Inflammatory macrophage (primary cell): ENCODE data around the gene HPN.
"Not testable (repeated sequence)": the region's sequence is repeated elsewhere in the genome, so short reads cannot be mapped to it uniquely, and the experiment has no call there.

Experiments used
- DNase-seq, 2 donors: peaks; one replicate each; pipeline ENCODE4 v3.0.0-alpha.2; 2020 to 2022

The HPN gene

GRCh38 chr19:35044317-35045117 is 3.0 kb downstream of the HPN start:
- peak; percentile 66 for DNase-seq

- peak; percentile 69 to 78 for DNase-seq
These were observed 4.3 kb downstream of the HPN start for GRCh38 chr19:35045667-35046300.

DNA sequence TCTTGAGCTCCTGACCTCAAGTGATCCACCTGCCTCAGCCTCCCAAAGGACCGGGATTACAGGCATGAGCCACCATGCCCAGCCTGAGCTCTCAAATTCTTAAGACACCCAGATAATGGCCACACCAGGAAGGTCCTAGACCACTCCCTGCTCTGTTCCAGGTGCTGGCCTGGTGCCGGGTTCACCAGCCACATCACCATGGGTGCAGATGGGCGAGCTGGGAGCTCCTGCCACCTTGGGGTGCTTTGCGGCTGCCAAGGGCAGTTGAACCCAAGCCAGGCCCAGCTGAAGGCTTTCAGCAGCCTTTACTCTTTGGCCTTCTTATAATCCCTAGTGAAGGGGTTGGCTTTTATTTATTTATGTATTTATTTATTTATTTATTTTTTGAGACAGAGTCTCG is 4.9 kb downstream of the HPN start:
- no peak for DNase-seq

DNA sequence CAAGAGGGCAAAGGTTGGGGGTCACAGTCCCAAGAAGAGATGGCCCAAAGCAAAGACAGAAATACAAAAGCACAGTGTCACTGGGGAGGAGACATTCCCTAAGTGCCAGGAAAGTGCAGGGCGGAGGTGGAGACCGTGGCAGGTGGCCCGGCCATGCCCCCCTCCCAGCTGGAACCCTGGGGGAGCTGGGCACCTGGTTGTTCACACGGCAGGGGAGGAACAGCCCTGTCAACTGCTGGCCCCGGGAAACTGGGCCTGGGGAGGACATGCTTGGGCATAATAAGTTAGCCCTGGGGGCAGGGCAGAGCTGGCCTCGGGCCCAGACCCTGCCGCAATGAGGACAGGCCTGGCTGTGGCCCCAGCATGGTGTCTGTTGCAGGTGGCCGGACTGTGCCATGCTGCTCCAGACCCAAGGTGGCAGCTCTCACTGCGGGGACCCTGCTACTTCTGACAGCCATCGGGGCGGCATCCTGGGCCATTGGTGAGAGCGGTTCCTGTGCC is 7.4 kb downstream of the HPN start:
- no peak for DNase-seq

GRCh38 chr19:35049456-35049855 is 7.9 kb downstream of the HPN start:
- DNase-seq, result no peak

DNA sequence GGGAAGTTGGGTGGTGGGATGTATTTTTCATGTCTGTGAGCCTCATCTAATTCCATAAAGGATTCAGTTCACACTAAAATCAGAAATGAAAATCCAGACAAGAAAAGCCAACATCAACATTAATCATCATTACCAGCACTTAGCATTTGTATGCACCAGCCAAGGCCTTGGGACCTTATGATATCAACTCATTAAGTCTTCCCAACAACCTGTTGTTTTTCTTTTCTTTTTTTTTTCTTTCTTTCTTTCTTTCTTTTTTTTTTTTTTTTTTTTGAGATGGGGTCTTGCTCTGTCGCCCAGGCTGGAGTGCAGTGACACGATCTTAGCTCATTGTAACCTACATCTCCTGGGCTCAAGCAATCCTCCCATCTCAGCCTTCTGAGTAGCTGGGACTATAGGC is 9.1 kb downstream of the HPN start:
- DNase-seq, result not testable (repeated sequence)

- not testable (repeated sequence) for DNase-seq
These were observed 9.7 kb downstream of the HPN start for GRCh38 chr19:35051268-35051667.

DNA sequence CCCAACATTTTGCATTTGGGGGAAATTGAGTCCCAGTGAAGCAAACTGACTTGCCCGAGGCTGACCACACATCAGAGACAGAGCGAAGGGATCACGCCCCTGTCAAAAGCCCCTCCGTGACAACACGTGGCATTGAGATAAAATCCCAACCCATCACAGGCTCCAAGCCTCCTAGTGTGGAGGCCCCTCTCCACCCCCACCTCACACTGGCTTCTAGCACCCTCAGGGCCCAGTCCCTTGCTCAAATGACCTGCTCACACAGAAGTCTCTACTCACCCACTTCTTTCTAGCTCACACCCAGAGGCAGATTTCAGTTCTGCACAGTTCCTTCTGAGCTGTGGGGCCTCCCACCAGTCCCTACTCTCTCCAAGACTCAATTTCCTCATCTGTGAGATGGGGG is 10.3 kb downstream of the HPN start:
- DNase-seq, result no peak

GRCh38 chr19:35052599-35053190 is 11.2 kb downstream of the HPN start:
- DNase-seq, result no peak

GRCh38 chr19:35053667-35054293 is 12.3 kb downstream of the HPN start:
- no peak for DNase-seq

DNA sequence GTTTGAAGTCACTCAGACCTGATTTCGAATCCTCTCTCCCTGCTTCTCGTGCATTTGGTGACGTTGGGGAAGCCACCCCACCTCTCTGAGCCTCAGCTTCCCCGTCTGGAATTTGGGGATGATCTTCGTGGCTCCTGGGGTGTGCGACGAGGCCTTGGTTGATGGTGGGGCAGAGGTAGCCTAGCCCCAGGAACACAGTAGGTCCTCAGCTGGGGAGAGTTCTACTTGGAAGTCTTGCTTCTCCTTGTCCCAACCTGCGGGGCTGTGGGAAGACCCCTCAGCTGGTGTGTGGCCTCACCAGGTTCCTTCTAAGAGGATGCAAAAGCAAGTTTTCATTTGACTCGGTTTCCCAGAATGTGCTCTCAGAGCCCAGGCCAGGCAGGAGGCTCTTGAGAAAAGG is 13.1 kb downstream of the HPN start:
- DNase-seq, result no peak

DNA sequence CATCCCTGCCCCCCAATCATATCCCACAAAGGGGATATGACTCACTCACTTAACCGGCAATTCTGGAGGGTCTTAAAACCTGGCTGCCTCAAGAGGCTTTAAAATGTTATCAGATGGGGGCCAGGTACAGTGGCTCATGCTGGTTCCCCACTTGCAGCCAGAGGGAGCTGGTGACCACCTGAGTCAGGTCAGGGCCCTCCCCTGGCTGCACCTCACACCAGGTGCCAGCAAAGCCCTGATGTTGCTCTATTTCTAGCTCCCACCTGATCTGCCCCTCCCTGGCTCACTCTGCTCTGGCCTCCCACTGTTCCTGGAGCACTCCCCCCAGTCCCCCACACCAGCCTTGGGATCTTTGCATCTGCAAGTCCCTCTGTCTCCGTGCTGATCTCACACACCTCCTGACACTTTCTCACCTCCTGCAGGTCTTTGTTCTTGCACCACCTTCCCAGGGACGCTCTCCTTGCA is 14.2 kb downstream of the HPN start:
- no peak for DNase-seq

- no peak for DNase-seq
These were observed 15.1 kb downstream of the HPN start for GRCh38 chr19:35056513-35057063.

- DNase-seq, result no peak
These were observed 16.8 kb downstream of the HPN start for GRCh38 chr19:35058370-35058769.

DNA sequence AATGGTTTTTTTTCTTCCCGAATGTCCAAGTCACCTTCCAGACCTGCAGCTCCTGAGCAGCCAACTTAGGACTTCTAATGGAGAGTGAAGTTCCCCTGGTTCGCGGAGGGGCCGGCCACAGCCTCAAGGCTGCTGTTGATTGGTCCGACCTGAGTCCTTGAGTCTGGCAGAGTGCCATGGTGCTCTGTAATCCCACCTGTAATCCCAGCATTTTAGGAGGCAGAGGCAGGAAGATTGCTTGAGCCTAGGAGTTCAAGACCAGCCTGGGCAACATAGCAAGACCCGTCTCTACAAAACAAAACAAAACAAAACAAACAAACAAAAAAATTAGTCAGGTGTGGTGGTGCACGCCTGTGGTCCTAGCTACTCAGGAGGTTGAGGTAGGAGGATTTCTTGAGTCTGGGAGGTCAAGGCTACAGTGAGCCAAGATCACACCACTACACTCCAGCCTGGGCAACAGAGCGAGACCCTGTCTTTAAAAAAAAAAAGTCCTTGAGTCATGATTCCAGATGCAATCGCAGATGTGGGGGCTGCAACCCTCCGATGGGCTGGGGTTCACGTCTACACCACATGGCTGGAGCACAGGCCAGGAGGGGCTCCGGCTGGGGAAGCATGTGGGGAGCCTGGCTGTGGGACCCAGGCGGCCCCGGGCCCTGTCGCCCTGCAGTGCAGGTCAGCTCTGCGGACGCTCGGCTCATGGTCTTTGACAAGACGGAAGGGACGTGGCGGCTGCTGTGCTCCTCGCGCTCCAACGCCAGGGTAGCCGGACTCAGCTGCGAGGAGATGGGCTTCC is 17.7 kb downstream of the HPN start:
- DNase-seq, result no peak

DNA sequence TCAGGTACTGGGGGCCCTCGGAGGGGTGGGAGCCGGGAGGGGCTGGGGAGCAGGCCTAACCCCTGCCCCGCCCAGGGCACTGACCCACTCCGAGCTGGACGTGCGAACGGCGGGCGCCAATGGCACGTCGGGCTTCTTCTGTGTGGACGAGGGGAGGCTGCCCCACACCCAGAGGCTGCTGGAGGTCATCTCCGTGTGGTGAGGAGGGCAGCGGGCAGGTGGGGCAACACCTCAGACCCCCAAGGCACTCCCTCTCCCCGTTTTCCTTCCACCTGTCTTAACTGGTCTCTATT is 18.2 kb downstream of the HPN start:
- DNase-seq, result no peak

DNA sequence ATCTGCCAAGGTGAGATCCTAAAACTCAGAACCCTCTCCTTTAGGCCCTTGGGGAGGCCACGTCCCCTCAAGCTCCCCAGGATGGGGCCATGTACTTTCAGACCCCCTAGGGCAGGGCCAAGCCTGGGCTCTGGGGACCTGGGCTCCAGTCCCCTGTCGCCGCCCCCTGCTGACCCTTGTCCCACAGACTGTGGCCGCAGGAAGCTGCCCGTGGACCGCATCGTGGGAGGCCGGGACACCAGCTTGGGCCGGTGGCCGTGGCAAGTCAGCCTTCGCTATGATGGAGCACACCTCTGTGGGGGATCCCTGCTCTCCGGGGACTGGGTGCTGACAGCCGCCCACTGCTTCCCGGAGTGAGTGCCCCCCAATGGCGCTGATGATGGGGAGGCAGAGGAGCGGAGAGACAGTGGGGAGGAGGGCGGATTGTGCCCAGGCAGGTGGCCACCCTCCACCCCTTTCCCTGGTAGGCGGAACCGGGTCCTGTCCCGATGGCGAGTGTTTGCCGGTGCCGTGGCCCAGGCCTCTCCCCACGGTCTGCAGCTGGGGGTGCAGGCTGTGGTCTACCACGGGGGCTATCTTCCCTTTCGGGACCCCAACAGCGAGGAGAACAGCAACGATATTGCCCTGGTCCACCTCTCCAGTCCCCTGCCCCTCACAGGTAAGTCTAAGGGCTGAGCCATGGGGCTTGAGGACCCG is 18.8 kb downstream of the HPN start:
- no peak for DNase-seq

DNA sequence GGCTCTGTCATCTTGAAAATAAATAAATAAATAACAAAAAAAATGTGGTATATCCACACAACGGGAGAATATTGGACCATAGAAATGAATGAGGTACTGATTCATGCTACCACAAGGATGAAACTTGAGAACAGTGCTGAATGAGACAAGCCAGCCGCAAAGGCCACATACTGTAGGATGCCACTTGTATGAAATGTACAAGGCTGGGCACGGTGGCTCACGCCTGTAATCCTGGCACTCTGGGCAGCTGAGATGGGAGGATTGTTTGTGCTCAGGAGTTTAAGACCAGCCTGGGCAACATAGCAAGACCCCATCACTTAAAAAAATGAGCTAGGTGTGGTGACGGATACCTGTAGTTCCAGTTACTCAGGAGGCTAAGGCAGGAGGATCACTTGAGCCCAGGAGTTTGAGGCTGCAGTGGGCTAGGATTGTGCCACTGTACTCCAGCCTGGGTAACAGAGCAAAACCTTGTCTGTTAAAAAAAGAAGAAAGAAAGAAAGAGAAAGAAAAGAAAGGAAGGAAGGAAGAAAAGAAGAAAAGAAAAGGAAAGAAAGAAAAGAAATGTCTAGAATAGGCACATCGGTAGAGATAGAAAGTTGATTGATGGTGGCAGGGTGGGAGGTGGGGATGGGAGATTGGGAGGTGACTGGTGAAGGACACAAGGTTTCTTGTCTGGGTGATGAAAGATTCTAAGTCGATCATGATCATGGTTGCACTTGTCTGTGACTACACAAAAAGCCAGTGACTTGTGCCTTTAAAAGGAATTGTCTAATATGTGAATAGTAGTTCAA is 20.3 kb downstream of the HPN start:
- DNase-seq, result no peak

GRCh38 chr19:35062942-35063341 is 21.4 kb downstream of the HPN start:
- DNase-seq, result no peak

- DNase-seq, result no peak
These were observed 22.7 kb downstream of the HPN start for GRCh38 chr19:35063940-35064818.
